Right lobe of liver (tissue), 6 donors: ENCODE results near the gene PMEPA1. TPM values are rescaled to one million over a fixed set of nuclear protein-coding genes. Genes with fewer than 3 reads are reported as not detected.

Experiments
- ATAC-seq, 4 donors: fragments of 200-7000 bp; cut with Tn5 transposase; one replicate each; pipeline ENCODE4 v1.9.1; 2020; ENCODE audit warnings: mild to moderate bottlenecking in 4 of 4, moderate library complexity in 4 of 4
- DNase-seq, 3 donors: peaks; one replicate each; pipeline ENCODE4 v3.0.0-alpha.2; 2020
- H3K27ac ChIP-seq, 3 donors: fragments of 200-600 bp; one replicate each; pipeline ENCODE4 v1.8.0; 2022
- H3K27me3 ChIP-seq, 2 donors: fragments of 200-600 bp; one replicate each; pipeline ENCODE4 v1.8.0; 2022
- H3K36me3 ChIP-seq, 4 donors: fragments of 200-600 bp; sonication (generic) in 1 of 4; one replicate each; pipeline versions ENCODE4 v1.5.1 to v1.8.0; 2017 to 2022; ENCODE audit warnings: control low read depth in 1 of 4
- H3K4me1 ChIP-seq, 4 donors: fragments of 200-600 bp; sonication (generic) in 1 of 4; one replicate each; pipeline versions ENCODE4 v1.5.1 to v1.8.0; 2017 to 2022; ENCODE audit warnings: control low read depth in 1 of 4
- H3K4me3 ChIP-seq, 3 donors: fragments of 200-600 bp; one replicate each; pipeline ENCODE4 v1.8.0; 2022
- H3K9me3 ChIP-seq, 4 donors: fragments of 200-600 bp; sonication (generic) in 1 of 4; one replicate each; pipeline versions ENCODE4 v1.5.1 to v1.8.0; 2017 to 2022; ENCODE audit warnings: control low read depth in 1 of 4
- POLR2A ChIP-seq: fragments of 450-650 bp; IDR thresholded peaks from one replicate; pipeline ENCODE4 v1.6.1; 2017; ENCODE audit warnings: antibody characterized with exemption, mild to moderate bottlenecking
- WGBS: methylation state at CpG from one replicate; pipeline ENCODE4 v1.1.6; 2018; ENCODE audit warnings: low coverage, low lambda C conversion rate; ENCODE audit not compliant: insufficient coverage; ENCODE audit errors: missing lambda C conversion rate; 5-methylcytosine and 5-hydroxymethylcytosine counted together
- intact Hi-C, 2 donors: fragments of 100-400 bp; cut with DNase I; formaldehyde crosslinking; loops; one replicate each; pipeline versions ENCODE4 v1.11.2 to v1.14.1; 2022
- total RNA-seq, 6 experiments: library from RNA; depleted of rRNA in 2 of 6; stranded (reverse); fragments of >200 nt in 2 of 6; fragmentation: NEBNext Ultra II Directional in 3 of 6; extraction: Animal tissue kit (Norgen Biotek cat#: 25700) in 3 of 6; gene quantifications; one replicate each; pipeline versions ENCODE4 v1.1.0 to v1.2.4, GENCODE V29; 2016 to 2023
- TF ChIP-seq, protein P1 (sequence below), 4 donors: fragments of 200-600 bp in 3 of 4; fragments of 450-650 bp in 1 of 4; IDR thresholded peaks; one replicate each; pipeline versions ENCODE4 v1.5.1 to v1.8.0; 2016 to 2022; ENCODE audit warnings: antibody characterized with exemption in 4 of 4, mild to moderate bottlenecking in 2 of 4
- donor health status: DM: no; HTN: yes; CAD: no.
- donor health status: DM: no; HTN: no; CAD: no.
- donor health status: DM: no; HTN: no; CAD: no.
- donor health status: DM: no; HTN: yes; CAD: no.
- donor health status: DM: no; HTN: yes; CAD: no.

Gene PMEPA1
- total RNA-seq, 6 experiments from 2014 or later: 0.50 to 2.3 (median 1.4) TPM

- Histone ChIP-seq H3K27ac (no peak overlapping the region), H3K9me3 (no peaks in the 10 kb centered on the region), H3K27me3 (no peaks in the 10 kb centered on the region), H3K36me3 (no peaks in the 10 kb centered on the region), H3K4me1 (no peaks in the 10 kb centered on the region), H3K4me3 (no peak overlapping the region)
- intact Hi-C loops: loop anchor here in 1 of 2 donors (5.0 to 10.0 kb wide), 2 partner anchors 439 to 522 kb away; no protein-coding TSS in a partner anchor
- TF ChIP-seq, protein P1, sequence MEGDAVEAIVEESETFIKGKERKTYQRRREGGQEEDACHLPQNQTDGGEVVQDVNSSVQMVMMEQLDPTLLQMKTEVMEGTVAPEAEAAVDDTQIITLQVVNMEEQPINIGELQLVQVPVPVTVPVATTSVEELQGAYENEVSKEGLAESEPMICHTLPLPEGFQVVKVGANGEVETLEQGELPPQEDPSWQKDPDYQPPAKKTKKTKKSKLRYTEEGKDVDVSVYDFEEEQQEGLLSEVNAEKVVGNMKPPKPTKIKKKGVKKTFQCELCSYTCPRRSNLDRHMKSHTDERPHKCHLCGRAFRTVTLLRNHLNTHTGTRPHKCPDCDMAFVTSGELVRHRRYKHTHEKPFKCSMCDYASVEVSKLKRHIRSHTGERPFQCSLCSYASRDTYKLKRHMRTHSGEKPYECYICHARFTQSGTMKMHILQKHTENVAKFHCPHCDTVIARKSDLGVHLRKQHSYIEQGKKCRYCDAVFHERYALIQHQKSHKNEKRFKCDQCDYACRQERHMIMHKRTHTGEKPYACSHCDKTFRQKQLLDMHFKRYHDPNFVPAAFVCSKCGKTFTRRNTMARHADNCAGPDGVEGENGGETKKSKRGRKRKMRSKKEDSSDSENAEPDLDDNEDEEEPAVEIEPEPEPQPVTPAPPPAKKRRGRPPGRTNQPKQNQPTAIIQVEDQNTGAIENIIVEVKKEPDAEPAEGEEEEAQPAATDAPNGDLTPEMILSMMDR (IDR thresholded peaks at IDR 0.05): no peak
- no peak for TF ChIP-seq POLR2A
- ATAC-seq: no peak
- DNase-seq: no peak
- WGBS: 58% methylated on average over 8 of the region's 11 CpGs
Observed at GRCh38 chr20:57655809-57656155, 54.0 kb downstream of the PMEPA1 start.

GRCh38 chr20:57654998-57655808 is 54.6 kb downstream of the PMEPA1 start:
- Histone ChIP-seq H3K27ac (no peak overlapping the region), H3K27me3 (no peaks in the 10 kb centered on the region), H3K9me3 (no peaks in the 10 kb centered on the region), H3K36me3 (no peaks in the 10 kb centered on the region), H3K4me1 (no peaks in the 10 kb centered on the region), H3K4me3 (no peak overlapping the region)
- intact Hi-C loops: loop anchor here in 1 of 2 donors (5.0 to 10.0 kb wide), 2 partner anchors 440 to 522 kb away; no protein-coding TSS in a partner anchor
- ATAC-seq (no peak), DNase-seq (peak in 2 of 3 donors; percentile 10 to 42)
- WGBS: 60% methylated on average over 10 of the region's 22 CpGs
- no peak for TF ChIP-seq POLR2A
- TF ChIP-seq, protein P1 (IDR thresholded peaks at IDR 0.05): no peak

- peak; percentile 31 to 56 (median 50) for DNase-seq
- 12% methylated on average over 8 of the region's 12 CpGs for WGBS
- no peak overlapping the region for H3K27ac ChIP-seq
- intact Hi-C loops: loop anchor here in 1 of 2 donors (10.0 kb wide), 1 partner anchor 440 kb away; no protein-coding TSS in a partner anchor
- no peak overlapping the region for H3K4me3 ChIP-seq
- no peaks in the 10 kb centered on the region for H3K36me3 ChIP-seq
- no peaks in the 10 kb centered on the region for H3K27me3 ChIP-seq
- TF ChIP-seq, protein P1 (IDR thresholded peaks at IDR 0.05): peak; percentile 85 to 90 (median 86)
- no peak for TF ChIP-seq POLR2A
- ATAC-seq: peak; percentile 69 to 87 (median 84)
- no peaks in the 10 kb centered on the region for H3K4me1 ChIP-seq
- H3K9me3 ChIP-seq: no peaks in the 10 kb centered on the region
Observed at GRCh38 chr20:57654363-57654997, 55.3 kb downstream of the PMEPA1 start.

- no peaks in the 10 kb centered on the region for H3K36me3 ChIP-seq
- ATAC-seq (no peak), DNase-seq (peak in 1 of 3 donors; percentile 23)
- H3K9me3 ChIP-seq: no peaks in the 10 kb centered on the region
- no peaks in the 10 kb centered on the region for H3K27me3 ChIP-seq
- no peak overlapping the region for H3K4me3 ChIP-seq
- intact Hi-C loops: loop anchor here in 1 of 2 donors (10.0 kb wide), 1 partner anchor 441 kb away; no protein-coding TSS in a partner anchor
- no peaks in the 10 kb centered on the region for H3K4me1 ChIP-seq
- no peak overlapping the region for H3K27ac ChIP-seq
- WGBS: 55% methylated on average over 5 of the region's 5 CpGs
- TF ChIP-seq, protein P1 (IDR thresholded peaks at IDR 0.05): no peak
- TF ChIP-seq POLR2A: no peak
Observed at GRCh38 chr20:57653910-57654309, 55.9 kb downstream of the PMEPA1 start.
